Adrenal gland (tissue), 5 donors: ENCODE measurements around the gene GANC.

Source experiments
- POLR2A ChIP-seq, 2 donors: fragments of 450-650 bp; IDR thresholded peaks; one replicate each; pipeline ENCODE4 v1.6.1; 2017; ENCODE audit warnings: antibody characterized with exemption in 2 of 2, mild to moderate bottlenecking in 2 of 2, moderate library complexity in 1 of 2
- TF ChIP-seq, protein P1 (sequence below), 6 experiments: fragments of 450-650 bp in 4 of 6; fragments of 200-600 bp in 2 of 6; sonication (generic) in 1 of 6; IDR thresholded peaks; 1 replicate in 5 of 6; 2 replicates in 1 of 6; pipeline versions ENCODE4 v1.5.1 to v1.8.0; 2016 to 2021; ENCODE audit warnings: antibody characterized with exemption in 6 of 6, mild to moderate bottlenecking in 2 of 6, moderate library complexity in 1 of 6
- donor health status: DM: no; HTN: no; CAD: no.

DNA sequence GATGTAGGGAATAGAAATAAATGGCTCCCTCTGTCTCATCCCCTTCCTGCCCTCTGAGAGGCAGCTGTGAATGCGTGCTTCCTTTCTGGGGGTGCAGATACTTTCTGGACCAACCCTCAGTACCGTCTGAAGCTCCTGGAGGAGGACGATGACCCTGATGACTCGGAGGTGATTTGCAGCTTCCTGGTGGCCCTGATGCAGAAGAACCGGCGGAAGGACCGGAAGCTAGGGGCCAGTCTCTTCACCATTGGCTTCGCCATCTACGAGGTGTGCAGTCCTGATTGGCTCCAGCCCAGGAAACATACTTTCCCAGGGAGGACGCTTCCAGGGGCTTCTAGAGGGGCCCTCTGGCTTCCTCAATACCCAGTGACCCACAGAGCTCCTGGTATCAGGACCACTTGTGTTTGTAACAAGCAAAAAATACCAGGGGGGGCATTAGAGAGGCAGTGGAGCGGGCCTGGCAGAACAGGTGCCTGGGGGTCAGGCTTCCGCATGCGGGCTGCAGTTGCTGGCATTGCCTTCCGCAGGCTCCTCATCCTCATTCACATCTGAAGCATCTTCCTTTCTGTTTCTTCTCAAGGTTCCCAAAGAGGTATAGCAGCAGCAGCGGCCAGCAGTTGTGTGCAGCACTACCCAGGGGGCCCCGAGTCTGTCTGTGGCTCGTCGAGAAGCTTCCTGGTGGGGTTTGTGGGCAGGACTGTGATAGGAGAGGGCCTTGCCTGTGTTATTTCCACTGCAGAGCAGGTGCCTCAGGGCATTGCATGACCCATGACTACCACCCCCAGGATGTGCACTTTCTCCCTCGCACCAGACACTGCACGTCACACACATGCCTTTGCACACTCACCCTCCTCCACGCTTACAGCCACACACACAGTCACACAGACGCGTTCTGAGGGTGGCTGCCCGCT is 128.8 kb downstream of the GANC start:
- TF ChIP-seq, protein P1, sequence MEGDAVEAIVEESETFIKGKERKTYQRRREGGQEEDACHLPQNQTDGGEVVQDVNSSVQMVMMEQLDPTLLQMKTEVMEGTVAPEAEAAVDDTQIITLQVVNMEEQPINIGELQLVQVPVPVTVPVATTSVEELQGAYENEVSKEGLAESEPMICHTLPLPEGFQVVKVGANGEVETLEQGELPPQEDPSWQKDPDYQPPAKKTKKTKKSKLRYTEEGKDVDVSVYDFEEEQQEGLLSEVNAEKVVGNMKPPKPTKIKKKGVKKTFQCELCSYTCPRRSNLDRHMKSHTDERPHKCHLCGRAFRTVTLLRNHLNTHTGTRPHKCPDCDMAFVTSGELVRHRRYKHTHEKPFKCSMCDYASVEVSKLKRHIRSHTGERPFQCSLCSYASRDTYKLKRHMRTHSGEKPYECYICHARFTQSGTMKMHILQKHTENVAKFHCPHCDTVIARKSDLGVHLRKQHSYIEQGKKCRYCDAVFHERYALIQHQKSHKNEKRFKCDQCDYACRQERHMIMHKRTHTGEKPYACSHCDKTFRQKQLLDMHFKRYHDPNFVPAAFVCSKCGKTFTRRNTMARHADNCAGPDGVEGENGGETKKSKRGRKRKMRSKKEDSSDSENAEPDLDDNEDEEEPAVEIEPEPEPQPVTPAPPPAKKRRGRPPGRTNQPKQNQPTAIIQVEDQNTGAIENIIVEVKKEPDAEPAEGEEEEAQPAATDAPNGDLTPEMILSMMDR (IDR thresholded peaks at IDR 0.05), result no peak
- TF ChIP-seq POLR2A (IDR thresholded peaks at IDR 0.05), result no peak
